B cell (primary cell): Measurements from ENCODE around the gene CAB39L.

Experiments
- EZH2 ChIP-seq: IDR thresholded peaks from 2 replicates; pipeline ENCODE4 v1.6.1; 2012; ENCODE audit warnings: borderline replicate concordance, low read depth, mild to moderate bottlenecking, moderate library complexity, low read length; ENCODE audit not compliant: insufficient read depth, poor library complexity, severe bottlenecking
- TF ChIP-seq, protein P1 (sequence below): fragments of 200-600 bp; IDR thresholded peaks from one replicate; pipeline ENCODE4 v1.8.0; 2022; ENCODE audit warnings: antibody characterized with exemption, mild to moderate bottlenecking

DNA sequence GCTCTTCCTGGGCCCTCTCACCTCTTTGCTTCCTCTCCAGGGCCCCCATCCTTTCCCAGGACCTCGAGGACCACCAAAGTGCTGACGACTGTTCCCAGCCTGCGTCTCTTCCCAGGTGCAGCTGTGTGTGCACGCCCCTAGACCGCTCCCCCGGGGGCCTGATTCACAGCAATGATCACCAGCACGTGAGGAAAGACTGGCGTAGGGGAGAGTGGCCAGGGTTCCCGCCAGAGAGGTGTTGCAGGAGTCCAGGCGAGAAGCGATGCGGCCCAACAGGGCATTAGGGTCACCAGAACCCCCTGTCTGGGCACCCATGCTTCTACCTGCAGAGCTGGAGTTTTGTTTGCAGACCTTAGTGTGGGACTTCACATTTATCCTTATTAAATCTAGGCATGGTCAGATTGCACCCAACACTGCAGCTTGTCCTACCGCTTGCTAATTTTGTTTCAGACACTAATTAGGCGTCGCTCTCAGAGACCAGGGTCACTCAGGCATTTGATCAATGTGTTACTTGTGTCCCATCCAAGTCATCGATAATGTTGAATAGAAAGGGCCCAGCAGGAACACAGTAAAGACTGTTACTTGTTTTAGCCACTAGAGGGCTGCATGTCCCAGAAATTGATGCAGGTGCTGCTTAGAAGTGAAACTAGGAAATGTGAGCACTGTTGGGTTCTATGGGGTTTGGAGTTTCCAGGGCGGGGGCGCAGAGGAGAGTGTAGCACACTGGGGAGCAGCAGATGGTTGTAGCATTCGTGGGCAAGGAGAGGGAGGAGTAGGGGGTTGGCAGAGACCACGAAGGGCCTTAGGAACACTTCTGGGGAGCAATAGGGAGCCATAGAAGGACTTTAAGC, 142.9 kb downstream of the CAB39L start:
- TF ChIP-seq, protein P1, sequence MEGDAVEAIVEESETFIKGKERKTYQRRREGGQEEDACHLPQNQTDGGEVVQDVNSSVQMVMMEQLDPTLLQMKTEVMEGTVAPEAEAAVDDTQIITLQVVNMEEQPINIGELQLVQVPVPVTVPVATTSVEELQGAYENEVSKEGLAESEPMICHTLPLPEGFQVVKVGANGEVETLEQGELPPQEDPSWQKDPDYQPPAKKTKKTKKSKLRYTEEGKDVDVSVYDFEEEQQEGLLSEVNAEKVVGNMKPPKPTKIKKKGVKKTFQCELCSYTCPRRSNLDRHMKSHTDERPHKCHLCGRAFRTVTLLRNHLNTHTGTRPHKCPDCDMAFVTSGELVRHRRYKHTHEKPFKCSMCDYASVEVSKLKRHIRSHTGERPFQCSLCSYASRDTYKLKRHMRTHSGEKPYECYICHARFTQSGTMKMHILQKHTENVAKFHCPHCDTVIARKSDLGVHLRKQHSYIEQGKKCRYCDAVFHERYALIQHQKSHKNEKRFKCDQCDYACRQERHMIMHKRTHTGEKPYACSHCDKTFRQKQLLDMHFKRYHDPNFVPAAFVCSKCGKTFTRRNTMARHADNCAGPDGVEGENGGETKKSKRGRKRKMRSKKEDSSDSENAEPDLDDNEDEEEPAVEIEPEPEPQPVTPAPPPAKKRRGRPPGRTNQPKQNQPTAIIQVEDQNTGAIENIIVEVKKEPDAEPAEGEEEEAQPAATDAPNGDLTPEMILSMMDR, result peak; percentile 91
- TF ChIP-seq EZH2, result no peak
